Fibroblast of pulmonary artery (primary cell): ENCODE data around the gene HSF2BP.
"Not testable (repeated sequence)": the region's sequence is repeated elsewhere in the genome, so short reads cannot be mapped to it uniquely, and the experiment has no call there.

Source experiments
- DNase-seq: peaks from one replicate; pipeline ENCODE4 v3.0.0-alpha.2; 2010; ENCODE audit warnings: low read depth
- H3K4me3 ChIP-seq: replicated peaks from 2 replicates; pipeline ENCODE4 v1.5.1; 2011; ENCODE audit warnings: low read depth, mild to moderate bottlenecking, control low read depth, low read length, moderate library complexity
- TF ChIP-seq, protein P1 (sequence below): IDR thresholded peaks from 2 replicates; pipeline ENCODE4 v1.5.1; 2011; ENCODE audit warnings: mild to moderate bottlenecking, control low read depth, low read length, inconsistent platforms; ENCODE audit errors: missing control alignments

Gene HSF2BP

GRCh38 chr21:43597052-43597451, 62.2 kb downstream of the HSF2BP start:
- H3K4me3 ChIP-seq: no peak overlapping the region
- peak; percentile 64 for DNase-seq
- TF ChIP-seq, protein P1, sequence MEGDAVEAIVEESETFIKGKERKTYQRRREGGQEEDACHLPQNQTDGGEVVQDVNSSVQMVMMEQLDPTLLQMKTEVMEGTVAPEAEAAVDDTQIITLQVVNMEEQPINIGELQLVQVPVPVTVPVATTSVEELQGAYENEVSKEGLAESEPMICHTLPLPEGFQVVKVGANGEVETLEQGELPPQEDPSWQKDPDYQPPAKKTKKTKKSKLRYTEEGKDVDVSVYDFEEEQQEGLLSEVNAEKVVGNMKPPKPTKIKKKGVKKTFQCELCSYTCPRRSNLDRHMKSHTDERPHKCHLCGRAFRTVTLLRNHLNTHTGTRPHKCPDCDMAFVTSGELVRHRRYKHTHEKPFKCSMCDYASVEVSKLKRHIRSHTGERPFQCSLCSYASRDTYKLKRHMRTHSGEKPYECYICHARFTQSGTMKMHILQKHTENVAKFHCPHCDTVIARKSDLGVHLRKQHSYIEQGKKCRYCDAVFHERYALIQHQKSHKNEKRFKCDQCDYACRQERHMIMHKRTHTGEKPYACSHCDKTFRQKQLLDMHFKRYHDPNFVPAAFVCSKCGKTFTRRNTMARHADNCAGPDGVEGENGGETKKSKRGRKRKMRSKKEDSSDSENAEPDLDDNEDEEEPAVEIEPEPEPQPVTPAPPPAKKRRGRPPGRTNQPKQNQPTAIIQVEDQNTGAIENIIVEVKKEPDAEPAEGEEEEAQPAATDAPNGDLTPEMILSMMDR: no peak

GRCh38 chr21:43596616-43597015, 62.7 kb downstream of the HSF2BP start:
- TF ChIP-seq, protein P1: no peak
- H3K4me3 ChIP-seq: no peak overlapping the region
- no peak for DNase-seq

DNA sequence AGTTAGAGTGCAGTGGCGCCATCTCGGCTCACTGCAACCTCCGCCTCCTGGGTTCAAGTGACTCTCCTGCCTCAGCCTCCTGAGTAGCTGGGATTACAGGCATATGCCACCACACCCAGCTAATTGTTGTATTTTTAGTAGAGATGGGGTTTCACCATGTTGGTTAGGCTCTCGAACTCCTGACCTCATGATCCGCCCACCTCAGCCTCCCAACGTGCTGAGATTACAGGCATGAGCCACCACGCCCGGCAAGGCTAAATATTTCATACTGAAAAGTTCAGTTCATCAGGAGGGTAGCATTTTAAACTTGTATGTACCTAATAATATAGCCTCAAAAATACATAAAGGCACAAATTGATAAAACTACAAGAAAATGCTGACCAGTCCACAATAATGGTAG, 63.5 kb downstream of the HSF2BP start:
- DNase-seq, H3K4me3 ChIP-seq: not testable (repeated sequence)

DNA sequence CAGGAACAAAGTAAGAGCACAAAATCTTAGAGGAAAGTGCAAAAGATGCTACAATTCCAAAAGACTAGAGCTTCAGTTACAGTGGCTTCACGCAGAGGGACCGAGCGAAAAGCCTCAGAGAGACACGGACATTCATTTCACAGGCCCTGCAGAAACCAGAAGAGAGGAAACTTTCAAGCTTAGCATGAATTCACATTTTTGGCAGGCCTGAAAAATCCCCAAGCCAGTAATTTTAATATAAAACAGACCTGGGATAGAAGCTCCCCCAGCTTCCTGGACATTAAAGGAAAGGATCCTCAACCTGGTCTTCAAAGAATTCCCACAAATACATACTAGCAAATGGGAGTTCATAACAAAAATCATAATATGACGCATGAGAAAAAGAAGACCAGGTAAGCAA, 66.2 kb downstream of the HSF2BP start:
- DNase-seq: no peak
- H3K4me3 ChIP-seq: no peak overlapping the region
- TF ChIP-seq, protein P1: no peak

DNA sequence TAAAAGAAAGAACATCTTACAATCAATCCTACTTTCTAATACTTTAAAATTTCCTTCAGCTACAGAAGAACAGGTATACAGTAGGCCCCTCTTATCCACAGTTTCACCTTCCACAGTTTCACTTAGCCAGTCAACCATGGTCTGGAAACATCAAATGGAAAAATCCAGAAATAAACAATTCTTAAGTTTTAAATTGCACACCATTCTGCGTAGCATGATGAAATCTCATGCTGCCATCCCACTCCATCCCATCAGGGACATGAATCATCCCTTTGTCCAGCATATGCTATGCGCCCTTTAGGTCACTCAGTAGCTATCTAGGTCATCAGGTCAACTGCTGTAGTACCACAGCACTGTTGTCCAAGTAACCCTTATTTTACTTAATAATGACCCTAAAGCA, 67.7 kb downstream of the HSF2BP start:
- DNase-seq: peak; percentile 80
- no peak overlapping the region for H3K4me3 ChIP-seq
- TF ChIP-seq, protein P1: no peak

DNA sequence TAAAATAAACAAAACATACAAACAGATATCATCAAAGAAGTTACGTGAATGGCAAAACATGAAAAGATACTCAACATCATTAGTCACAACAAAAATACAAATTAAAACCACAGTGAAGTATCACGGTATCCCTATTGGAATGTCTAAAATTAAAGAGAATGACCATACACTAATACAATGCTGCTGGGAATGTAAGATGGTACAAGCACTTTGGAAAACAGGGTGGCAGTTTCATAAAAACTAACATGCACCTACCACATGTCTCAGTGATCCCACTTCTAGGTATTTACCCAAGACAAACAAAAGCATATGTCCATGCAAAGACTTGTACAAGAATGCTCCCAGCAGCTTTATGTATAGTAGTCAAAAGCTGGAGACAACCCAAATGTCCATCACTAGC, 69.1 kb downstream of the HSF2BP start:
- DNase-seq: peak; percentile 31
- H3K4me3 ChIP-seq: no peak overlapping the region
- TF ChIP-seq, protein P1: no peak

GRCh38 chr21:43588957-43589356, 70.3 kb downstream of the HSF2BP start:
- no peak for DNase-seq
- TF ChIP-seq, protein P1: no peak
- no peak overlapping the region for H3K4me3 ChIP-seq

GRCh38 chr21:43585924-43586413, 73.3 kb downstream of the HSF2BP start:
- TF ChIP-seq, protein P1: no peak
- peak; percentile 100 for DNase-seq
- no peak overlapping the region for H3K4me3 ChIP-seq
